Activated effector memory CD4-positive, alpha-beta T cell treated with Interleukin-2 at 50 U/mL for 16 hours (primary cell): ENCODE data around the gene NKX2-8.
"Not testable (repeated sequence)": the region's sequence is repeated elsewhere in the genome, so short reads cannot be mapped to it uniquely, and the experiment has no call there.

Experiments
- DNase-seq: peaks from one replicate; pipeline ENCODE4 v3.0.0-alpha.2; 2020

Gene NKX2-8

GRCh38 chr14:36579573-36580140, 2.8 kb downstream of the NKX2-8 start:
- no peak for DNase-seq

- no peak for DNase-seq
Observed at GRCh38 chr14:36579001-36579555, 3.3 kb downstream of the NKX2-8 start.

- DNase-seq, result no peak
Observed at GRCh38 chr14:36570065-36570464, 12.3 kb downstream of the NKX2-8 start.

- DNase-seq, result no peak
Observed at GRCh38 chr14:36556811-36557433, 25.5 kb downstream of the NKX2-8 start.

GRCh38 chr14:36555998-36556743, 26.2 kb downstream of the NKX2-8 start:
- no peak for DNase-seq

DNA sequence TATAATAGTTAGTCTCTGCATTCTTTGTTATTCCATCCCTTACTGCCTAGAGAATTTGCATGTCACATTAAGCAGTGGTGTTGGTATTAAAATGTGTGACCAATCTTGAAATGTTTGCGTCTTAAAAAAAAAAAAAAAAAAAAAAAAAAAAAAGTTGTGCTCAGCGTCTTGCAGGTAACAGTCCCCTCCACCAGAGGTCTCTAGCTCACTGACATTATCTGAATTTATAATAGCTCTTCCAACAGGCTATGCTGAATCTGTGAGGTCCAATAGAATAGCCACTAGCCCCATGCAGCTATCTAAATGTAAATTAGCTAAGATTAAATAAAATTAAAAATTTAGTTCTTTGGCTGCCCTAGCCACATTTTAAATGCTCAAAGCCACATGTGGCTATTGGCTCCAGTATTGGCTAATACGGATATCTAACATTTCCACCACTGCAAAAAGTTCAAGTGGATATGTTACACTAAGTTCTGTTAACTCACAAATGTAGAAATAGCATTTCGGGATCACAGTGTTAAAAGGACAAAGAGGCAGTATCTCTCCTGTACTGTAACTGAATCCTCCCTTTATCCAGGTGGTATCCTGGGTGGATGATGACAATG, 28.7 kb downstream of the NKX2-8 start:
- DNase-seq, result no peak

DNA sequence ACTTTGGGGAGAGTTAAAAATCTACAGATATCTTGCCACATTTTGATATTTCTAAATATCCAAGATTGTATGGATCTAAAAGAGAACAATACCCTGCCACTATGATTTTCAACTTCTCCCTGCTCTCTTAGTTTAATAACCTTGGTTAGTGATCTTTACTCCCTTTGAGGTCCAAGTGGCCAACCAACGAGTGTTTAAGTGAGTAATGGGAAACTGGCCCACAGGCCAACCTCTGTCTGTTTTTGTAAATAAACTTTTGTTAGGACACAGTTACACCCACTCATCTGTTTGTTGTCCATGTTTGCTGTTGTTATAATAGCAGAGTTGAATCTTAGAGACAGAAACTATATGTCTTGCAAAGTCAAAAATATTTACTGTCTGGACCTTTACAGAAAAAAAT, 31.5 kb downstream of the NKX2-8 start:
- no peak for DNase-seq

GRCh38 chr14:36544280-36544679, 38.1 kb downstream of the NKX2-8 start:
- DNase-seq, result not testable (repeated sequence)

DNA sequence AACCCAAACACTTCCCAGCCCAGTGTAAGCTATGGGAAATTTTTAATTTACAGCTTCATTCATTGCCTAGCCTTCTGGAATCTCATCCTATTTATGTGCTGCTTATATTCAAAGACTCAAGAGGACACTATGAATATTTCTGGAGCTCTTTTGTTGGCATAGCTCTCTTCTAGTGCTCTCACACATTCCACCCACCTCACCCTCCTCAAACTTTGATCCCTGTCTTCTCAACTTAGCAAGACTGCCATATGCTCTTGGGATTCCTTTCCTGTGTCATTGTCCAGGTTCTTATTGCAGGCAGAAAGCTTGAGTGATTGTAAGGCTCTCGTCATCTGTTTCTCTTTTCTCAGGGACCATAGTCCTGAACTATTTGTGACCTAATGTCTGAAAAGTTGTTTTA, 44.4 kb downstream of the NKX2-8 start:
- DNase-seq, result no peak
